ENCODE data around the gene EFEMP1.

The EFEMP1 gene

GRCh38 chr2:55877087-55877436 lies 46.5 kb downstream of the EFEMP1 start:
- TF ChIP-seq CTCF (IDR thresholded peaks at IDR 0.05; ENCODE audit: low read depth, low read length, missing control alignments) = no peak
- no peak overlapping the region for H3K4me3 ChIP-seq (replicated peaks; ENCODE audit: low read depth, low read length)
- no peak for DNase-seq (ENCODE audit: extremely low read depth, low read depth)

- DNase-seq (ENCODE audit: extremely low read depth, low read depth) = no peak
- no peak overlapping the region for H3K4me3 ChIP-seq (replicated peaks; ENCODE audit: low read depth, low read length)
- no peak for TF ChIP-seq CTCF (IDR thresholded peaks at IDR 0.05; ENCODE audit: low read depth, low read length, missing control alignments)
Measured at GRCh38 chr2:55876429-55877086, 47.0 kb downstream of the EFEMP1 start.

- H3K4me3 ChIP-seq (replicated peaks; ENCODE audit: low read depth, low read length) = no peak overlapping the region
- no peak for TF ChIP-seq CTCF (IDR thresholded peaks at IDR 0.05; ENCODE audit: low read depth, low read length, missing control alignments)
- DNase-seq (ENCODE audit: extremely low read depth, low read depth) = no peak
Measured at GRCh38 chr2:55875434-55876135, 48.0 kb downstream of the EFEMP1 start.

GRCh38 chr2:55874338-55874737 lies 49.2 kb downstream of the EFEMP1 start:
- no peak overlapping the region for H3K4me3 ChIP-seq (replicated peaks; ENCODE audit: low read depth, low read length)
- TF ChIP-seq CTCF (IDR thresholded peaks at IDR 0.05; ENCODE audit: low read depth, low read length, missing control alignments) = no peak

GRCh38 chr2:55871637-55872036 lies 51.9 kb downstream of the EFEMP1 start:
- TF ChIP-seq CTCF (IDR thresholded peaks at IDR 0.05; ENCODE audit: low read depth, low read length, missing control alignments) = no peak
- no peak for DNase-seq (ENCODE audit: extremely low read depth, low read depth)
- no peak overlapping the region for H3K4me3 ChIP-seq (replicated peaks; ENCODE audit: low read depth, low read length)

More at GRCh38 chr2:55874338-55874737, 49.2 kb downstream of the EFEMP1 start:
- DNase-seq (ENCODE audit: extremely low read depth, low read depth) = no peak

GRCh38 chr2:55869637-55870325 lies 53.8 kb downstream of the EFEMP1 start:
- DNase-seq (ENCODE audit: extremely low read depth, low read depth) = no peak
- TF ChIP-seq CTCF (IDR thresholded peaks at IDR 0.05; ENCODE audit: low read depth, low read length, missing control alignments) = no peak

More at GRCh38 chr2:55869637-55870325, 53.8 kb downstream of the EFEMP1 start:
- H3K4me3 ChIP-seq (replicated peaks; ENCODE audit: low read depth, low read length) = no peak overlapping the region
